Choroid plexus epithelial cell (primary cell): ENCODE results near the gene RUFY4.
A peak's percentile ranks its signal among the peaks of the same experiment; 100 is the strongest.

ENCODE experiments used
- DNase-seq: peaks from one replicate; pipeline ENCODE4 v3.0.0-alpha.2; 2010; ENCODE audit warnings: low read depth
- H3K4me3 ChIP-seq: 2 replicates; pipeline ENCODE4 v1.5.1; 2011; ENCODE audit warnings: low read depth, mild to moderate bottlenecking, control low read depth, low read length, moderate library complexity
- CTCF ChIP-seq: conservative IDR thresholded peaks from 2 replicates; pipeline ENCODE4 v1.5.1; 2011; ENCODE audit warnings: low read depth, mild to moderate bottlenecking, control low read depth, inconsistent platforms, low read length, moderate library complexity

Gene RUFY4

DNA sequence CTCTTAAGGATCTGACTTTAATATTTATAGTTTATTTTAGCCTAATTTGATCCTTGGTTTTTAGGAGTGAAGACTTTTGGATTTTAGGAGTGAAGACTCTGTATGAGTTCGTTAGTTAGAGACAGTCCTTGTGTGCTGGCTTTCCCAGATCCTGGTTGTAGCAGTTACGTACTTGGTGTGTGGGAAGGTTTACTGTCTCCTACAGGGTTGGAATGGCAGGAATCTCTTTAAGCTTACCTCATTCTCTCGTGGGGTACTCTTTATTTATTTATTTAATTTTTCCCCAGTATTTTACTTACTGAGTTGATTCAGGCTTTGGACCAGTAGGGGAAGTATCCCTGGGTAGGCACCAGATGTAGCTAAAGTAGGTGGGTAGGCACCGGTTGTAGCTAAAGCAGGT is 54.9 kb downstream of the RUFY4 start:
- H3K4me3 ChIP-seq: no peak overlapping the region
- DNase-seq: peak; percentile 57
- no peak for TF ChIP-seq CTCF

- DNase-seq: peak; percentile 10
- no peak overlapping the region for H3K4me3 ChIP-seq
- TF ChIP-seq CTCF: no peak
Observed at GRCh38 chr2:218125095-218125494, 56.0 kb downstream of the RUFY4 start.

- no peak within 1 kb of the TSS for H3K4me3 ChIP-seq
- no peak for TF ChIP-seq CTCF
- DNase-seq: no peak
Observed at GRCh38 chr2:218125626-218126080, 56.6 kb downstream of the RUFY4 start, which contains the start of gene CXCR2. TSS of gene CXCR2 (plus strand) at chr2:218126028. CDS start at chr2:218134802, 8,774 bp downstream.

DNA sequence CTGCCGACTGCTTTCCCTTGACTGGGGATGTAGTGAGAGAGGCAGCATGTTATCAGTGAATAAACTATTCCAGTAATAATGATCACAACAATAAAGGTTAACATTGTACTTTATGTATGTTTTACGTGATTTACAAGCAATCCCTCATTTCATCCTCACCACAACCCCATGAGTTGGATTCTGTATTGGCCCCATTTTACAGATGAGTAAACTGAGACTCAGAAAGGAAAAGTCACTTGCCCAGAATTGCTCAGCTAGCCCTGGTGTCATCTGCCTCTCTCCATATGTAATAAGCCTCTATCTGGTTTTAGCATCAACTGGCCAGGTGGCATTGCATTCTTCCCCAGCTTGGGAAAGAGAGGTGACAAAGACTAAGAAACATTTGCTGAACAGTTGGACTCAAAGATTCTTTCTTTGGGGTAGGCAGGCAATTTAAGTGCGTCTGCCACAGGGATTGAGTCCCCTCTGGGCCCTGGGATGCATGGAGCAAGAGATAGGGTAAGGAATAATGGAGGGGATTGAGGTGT is 58.9 kb downstream of the RUFY4 start:
- TF ChIP-seq CTCF: no peak
- no peak for DNase-seq
- no peak overlapping the region for H3K4me3 ChIP-seq

- no peak for DNase-seq
- TF ChIP-seq CTCF: no peak
- no peak overlapping the region for H3K4me3 ChIP-seq
Observed at GRCh38 chr2:218128781-218129457, 59.9 kb downstream of the RUFY4 start.

- TF ChIP-seq CTCF: no peak
- no peak overlapping the region for H3K4me3 ChIP-seq
- DNase-seq: no peak
Observed at GRCh38 chr2:218129458-218130135, 60.5 kb downstream of the RUFY4 start.

DNA sequence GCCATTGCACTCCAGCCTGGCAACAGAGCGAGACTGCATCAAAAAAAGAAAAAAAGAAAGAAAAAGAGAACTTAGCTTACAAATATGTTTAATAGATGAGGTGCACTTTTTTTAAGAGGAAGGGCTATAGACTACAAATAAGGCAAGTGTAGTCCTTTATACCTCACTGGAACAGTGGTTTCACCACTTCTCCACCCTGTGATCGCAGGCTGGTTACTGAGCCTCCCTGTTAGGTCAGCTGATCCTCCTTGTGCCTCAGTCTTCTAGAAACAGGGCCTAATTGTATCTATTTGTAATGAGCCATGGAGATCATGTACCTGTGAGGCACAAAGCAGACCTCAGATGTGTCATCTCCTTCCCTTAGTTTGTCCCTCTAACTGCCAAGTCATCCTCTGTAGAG is 61.3 kb downstream of the RUFY4 start:
- H3K4me3 ChIP-seq: no peak overlapping the region
- no peak for DNase-seq
- TF ChIP-seq CTCF: no peak
